Aorta (tissue), 5 donors: ENCODE results near the gene PPP2R3B. TPM values are rescaled to one million over a fixed set of nuclear protein-coding genes. Genes with fewer than 3 reads are reported as not detected.
A peak's percentile ranks its signal among the peaks of the same experiment; 100 is the strongest.
"Not testable (repeated sequence)": the region's sequence is repeated elsewhere in the genome, so short reads cannot be mapped to it uniquely, and the experiment has no call there.

ENCODE experiments used
- ATAC-seq: fragments of 200-7000 bp; cut with Tn5 transposase; one replicate; pipeline ENCODE4 v1.9.1; 2022; ENCODE audit warnings: moderate library complexity; ENCODE audit not compliant: low FRiP score
- DNase-seq, 2 donors: peaks; one replicate each; pipeline ENCODE4 v3.0.0-alpha.2; 2020
- H3K27ac ChIP-seq, 2 donors: one replicate each; pipeline ENCODE4 v1.5.1; 2013; ENCODE audit warnings: low read length in 2 of 2, mild to moderate bottlenecking in 2 of 2, moderate library complexity in 2 of 2, control low read depth in 1 of 2, inconsistent platforms in 1 of 2, low read depth in 1 of 2
- H3K27me3 ChIP-seq, 2 donors: one replicate each; pipeline ENCODE4 v1.6.1; 2013; ENCODE audit warnings: control low read depth in 1 of 2, low read length in 1 of 2, mild to moderate bottlenecking in 1 of 2, moderate library complexity in 1 of 2; ENCODE audit not compliant: insufficient read depth in 2 of 2, control insufficient read depth in 1 of 2
- H3K36me3 ChIP-seq, 2 donors: one replicate each; pipeline ENCODE4 v1.6.1; 2013; ENCODE audit warnings: control low read depth in 1 of 2, low read length in 1 of 2, mild to moderate bottlenecking in 1 of 2; ENCODE audit not compliant: insufficient read depth in 2 of 2, control insufficient read depth in 1 of 2
- H3K4me1 ChIP-seq, 2 donors: one replicate each; pipeline ENCODE4 v1.6.1; 2013; ENCODE audit warnings: low read length in 2 of 2, control low read depth in 1 of 2, mild to moderate bottlenecking in 1 of 2, moderate library complexity in 1 of 2; ENCODE audit not compliant: insufficient read depth in 2 of 2, control insufficient read depth in 1 of 2
- H3K4me3 ChIP-seq, 2 donors: one replicate each; pipeline ENCODE4 v1.5.1; 2013; ENCODE audit warnings: low read length in 2 of 2, control low read depth in 1 of 2, mild to moderate bottlenecking in 1 of 2
- H3K9me3 ChIP-seq: one replicate; pipeline ENCODE4 v1.6.1; 2013; ENCODE audit warnings: mild to moderate bottlenecking, low read length; ENCODE audit not compliant: control insufficient read depth
- WGBS, 2 donors: extraction: QIAGEN DNeasy Blood & Tissue Kit; methylation state at CpG; one replicate each; pipeline ENCODE4 v1.1.7; 2013; 5-methylcytosine and 5-hydroxymethylcytosine counted together
- intact Hi-C, 2 donors: fragments of 100-400 bp; cut with DNase I; formaldehyde crosslinking; loops; one replicate each; pipeline versions ENCODE4 v1.14.2 to v1.15.0; 2022
- polyA plus RNA-seq, 2 donors: library from polyadenylated mRNA; stranded (reverse); fragments of 200-250 nt; gene quantifications; one replicate each; pipeline ENCODE4 v1.2.3, GENCODE V29; 2013
- total RNA-seq, 2 donors: library from RNA; stranded (reverse); fragmentation: NEBNext Ultra II Directional; extraction: Animal tissue kit (Norgen Biotek cat#: 25700); gene quantifications; one replicate each; pipeline ENCODE4 v1.2.1, GENCODE V29; 2021
- donor health status: healthy with polysubstance abuse.
- donor health status: Bipolar disorder and iron deficiency.
- donor health status: DM: no; HTN: no; CAD: no.
- donor health status: DM: no; HTN: no; CAD: no.
- donor health status: DM: yes; HTN: yes; CAD: no.

PPP2R3B gene
- total and polyA plus RNA-seq, 4 donors = 3.1 to 41.8 (median 13.4) TPM

- Histone ChIP-seq H3K4me3 (no peak overlapping the region), H3K9me3 (no peaks in the 10 kb centered on the region), H3K27me3 (no peaks in the 10 kb centered on the region), H3K36me3 (no peaks in the 10 kb centered on the region), H3K4me1 (no peaks in the 10 kb centered on the region), H3K27ac (no peak overlapping the region)
- WGBS, 2 donors = 96 to 98% methylated on average over 53 of the region's 53 CpGs
- peak; percentile 46 to 75 for DNase-seq
- intact Hi-C loops = no loop called here
- ATAC-seq = no peak
Measured at GRCh38 chrX:334331-334891, 52.3 kb downstream of the PPP2R3B start.

- no peak overlapping the region for H3K4me3 ChIP-seq
- H3K27ac ChIP-seq = no peak overlapping the region
- no peak for ATAC-seq
- no peaks in the 10 kb centered on the region for H3K27me3 ChIP-seq
- no peaks in the 10 kb centered on the region for H3K36me3 ChIP-seq
- no peaks in the 10 kb centered on the region for H3K9me3 ChIP-seq
- 92 to 93% methylated on average over 51 of the region's 51 CpGs for WGBS, 2 donors
- peak; percentile 26 to 68 for DNase-seq
- H3K4me1 ChIP-seq = no peaks in the 10 kb centered on the region
- intact Hi-C loops = no loop called here
Measured at GRCh38 chrX:333611-334311, 52.9 kb downstream of the PPP2R3B start.

GRCh38 chrX:332916-333610, 53.6 kb downstream of the PPP2R3B start:
- 96% methylated on average over 33 of the region's 33 CpGs for WGBS, 2 donors
- H3K27me3 ChIP-seq = no peaks in the 10 kb centered on the region
- no peak overlapping the region for H3K4me3 ChIP-seq
- no peak overlapping the region for H3K27ac ChIP-seq
- H3K9me3 ChIP-seq = no peaks in the 10 kb centered on the region
- intact Hi-C loops = no loop called here
- ATAC-seq (no peak), DNase-seq (peak; percentile 38 to 61)
- no peaks in the 10 kb centered on the region for H3K36me3 ChIP-seq
- no peaks in the 10 kb centered on the region for H3K4me1 ChIP-seq

GRCh38 chrX:332496-332860, 54.2 kb downstream of the PPP2R3B start:
- DNase-seq (peak; percentile 39 to 57), ATAC-seq (no peak)
- H3K4me3 ChIP-seq = no peak overlapping the region
- H3K9me3 ChIP-seq = no peaks in the 10 kb centered on the region
- WGBS, 2 donors = 94 to 95% methylated on average over 20 to 23 of the region's 23 CpGs
- no peaks in the 10 kb centered on the region for H3K4me1 ChIP-seq
- no peaks in the 10 kb centered on the region for H3K27me3 ChIP-seq
- intact Hi-C loops = no loop called here
- no peak overlapping the region for H3K27ac ChIP-seq
- H3K36me3 ChIP-seq = no peaks in the 10 kb centered on the region

- Histone ChIP-seq H3K9me3 (no peaks in the 10 kb centered on the region), H3K4me3 (no peak overlapping the region), H3K27ac (no peak overlapping the region), H3K4me1 (no peaks in the 10 kb centered on the region), H3K36me3 (no peaks in the 10 kb centered on the region), H3K27me3 (no peaks in the 10 kb centered on the region)
- no peak for ATAC-seq
- intact Hi-C loops = no loop called here
- WGBS, 2 donors = 60 to 67% methylated on average over 32 to 35 of the region's 35 CpGs
- peak; percentile 34 to 74 for DNase-seq
Measured at GRCh38 chrX:331825-332495, 54.7 kb downstream of the PPP2R3B start.

GRCh38 chrX:331151-331824, 55.4 kb downstream of the PPP2R3B start:
- intact Hi-C loops = no loop called here
- Histone ChIP-seq H3K27me3 (no peaks in the 10 kb centered on the region), H3K9me3 (no peaks in the 10 kb centered on the region), H3K27ac (no peak overlapping the region), H3K36me3 (no peaks in the 10 kb centered on the region), H3K4me3 (no peak overlapping the region), H3K4me1 (no peaks in the 10 kb centered on the region)
- WGBS, 2 donors = 8 to 13% methylated on average over 48 to 51 of the region's 51 CpGs
- ATAC-seq (peak; percentile 21), DNase-seq (peak; percentile 48 to 83)

- no peak for DNase-seq
- Histone ChIP-seq H3K4me1 (no peaks in the 10 kb centered on the region), H3K9me3 (no peaks in the 10 kb centered on the region), H3K36me3 (no peaks in the 10 kb centered on the region), H3K27ac (no peak overlapping the region), H3K4me3 (no peak overlapping the region), H3K27me3 (no peaks in the 10 kb centered on the region)
- intact Hi-C loops = no loop called here
- no peak for ATAC-seq
- WGBS, 2 donors = 20 to 27% methylated on average over 13 to 28 of the region's 28 CpGs
Measured at GRCh38 chrX:330726-331150, 56.0 kb downstream of the PPP2R3B start.

- H3K27me3 ChIP-seq, H3K27ac ChIP-seq, H3K4me3 ChIP-seq, H3K9me3 ChIP-seq, intact Hi-C loops, ATAC-seq, H3K4me1 ChIP-seq, H3K36me3 ChIP-seq: not testable (repeated sequence)
- DNase-seq = peak in 1 of 2 donors; percentile 34
- 72 to 85% methylated on average over 22 to 29 of the region's 29 CpGs for WGBS, 2 donors
Measured at GRCh38 chrX:330141-330725, 56.5 kb downstream of the PPP2R3B start.
